Fibroblast of skin of right quadriceps (primary cell): ENCODE measurements around the gene TMEM250.

ENCODE experiments used
- DNase-seq: peaks from one replicate; pipeline ENCODE4 v3.0.0-alpha.2; 2013

The TMEM250 gene

GRCh38 chr9:136147038-136147889, 28.6 kb upstream of the TMEM250 start:
- DNase-seq = no peak

GRCh38 chr9:136146126-136147037, 27.7 kb upstream of the TMEM250 start:
- DNase-seq = no peak

GRCh38 chr9:136145580-136145979, 26.9 kb upstream of the TMEM250 start:
- DNase-seq = no peak

- no peak for DNase-seq
Observed at GRCh38 chr9:136144450-136144849, 25.8 kb upstream of the TMEM250 start.

- DNase-seq = peak; percentile 23
Observed at GRCh38 chr9:136143215-136144001, 24.7 kb upstream of the TMEM250 start.

GRCh38 chr9:136142859-136143214, 24.2 kb upstream of the TMEM250 start:
- DNase-seq = no peak

- no peak for DNase-seq
Observed at GRCh38 chr9:136142414-136142796, 23.7 kb upstream of the TMEM250 start.

- DNase-seq = no peak
Observed at GRCh38 chr9:136141682-136142413, 23.2 kb upstream of the TMEM250 start.

GRCh38 chr9:136140966-136141365, 22.3 kb upstream of the TMEM250 start:
- DNase-seq = peak; percentile 25

- no peak for DNase-seq
Observed at GRCh38 chr9:136140046-136140445, 21.4 kb upstream of the TMEM250 start.

GRCh38 chr9:136138566-136138965, 19.9 kb upstream of the TMEM250 start:
- no peak for DNase-seq

- no peak for DNase-seq
Observed at GRCh38 chr9:136137321-136138265, 18.9 kb upstream of the TMEM250 start.

- no peak for DNase-seq
Observed at GRCh38 chr9:136136127-136136925, 17.7 kb upstream of the TMEM250 start.

- no peak for DNase-seq
Observed at GRCh38 chr9:136135326-136136126, 16.9 kb upstream of the TMEM250 start.

GRCh38 chr9:136133959-136134484, 15.3 kb upstream of the TMEM250 start:
- no peak for DNase-seq

- no peak for DNase-seq
Observed at GRCh38 chr9:136133191-136133958, 14.7 kb upstream of the TMEM250 start.

GRCh38 chr9:136132512-136133050, 13.9 kb upstream of the TMEM250 start:
- DNase-seq = no peak
